HL-60 (cell line): ENCODE results near the gene FPGS.

ENCODE experiments used
- DNase-seq, 2 experiments: peaks; one replicate each; pipeline ENCODE4 v3.0.0-alpha.2; 2010 to 2020; ENCODE audit warnings: low read depth in 1 of 2, low spot score in 1 of 2
- H3K27ac ChIP-seq: fragments of 250-450 bp; sonication (Bioruptor Pico); replicated peaks from 2 replicates; pipeline ENCODE4 v1.5.1; 2020; ENCODE audit warnings: mild to moderate bottlenecking, moderate library complexity
- H3K27me3 ChIP-seq: fragments of 250-450 bp; sonication (Bioruptor Pico); 2 replicates; pipeline ENCODE4 v1.5.1; 2021; ENCODE audit warnings: mild to moderate bottlenecking, moderate library complexity; ENCODE audit not compliant: insufficient read depth, poor library complexity, severe bottlenecking
- H3K4me3 ChIP-seq: replicated peaks from 2 replicates; pipeline ENCODE4 v1.5.1; 2011; ENCODE audit warnings: mild to moderate bottlenecking, control low read depth, low read length; ENCODE audit not compliant: insufficient read depth
- CTCF ChIP-seq: IDR thresholded peaks from one replicate; pipeline ENCODE4 v1.5.1; 2011; ENCODE audit warnings: low read length, control low read depth, inconsistent platforms; ENCODE audit not compliant: insufficient read depth
- GABPA ChIP-seq: IDR thresholded peaks from 2 replicates; pipeline ENCODE4 v1.6.1; 2012; ENCODE audit warnings: low read depth
- POLR2AphosphoS5 ChIP-seq: IDR thresholded peaks from 2 replicates; pipeline ENCODE4 v1.6.1; 2012; ENCODE audit warnings: low read depth
- SPI1 ChIP-seq: IDR thresholded peaks from 2 replicates; pipeline ENCODE4 v1.6.1; 2012; ENCODE audit warnings: low read depth, mild to moderate bottlenecking, borderline replicate concordance
- TF ChIP-seq, protein P1 (sequence below): IDR thresholded peaks from 2 replicates; pipeline ENCODE4 v1.6.1; 2012; ENCODE audit warnings: low read depth; ENCODE audit not compliant: insufficient replicate concordance

The FPGS gene

DNA sequence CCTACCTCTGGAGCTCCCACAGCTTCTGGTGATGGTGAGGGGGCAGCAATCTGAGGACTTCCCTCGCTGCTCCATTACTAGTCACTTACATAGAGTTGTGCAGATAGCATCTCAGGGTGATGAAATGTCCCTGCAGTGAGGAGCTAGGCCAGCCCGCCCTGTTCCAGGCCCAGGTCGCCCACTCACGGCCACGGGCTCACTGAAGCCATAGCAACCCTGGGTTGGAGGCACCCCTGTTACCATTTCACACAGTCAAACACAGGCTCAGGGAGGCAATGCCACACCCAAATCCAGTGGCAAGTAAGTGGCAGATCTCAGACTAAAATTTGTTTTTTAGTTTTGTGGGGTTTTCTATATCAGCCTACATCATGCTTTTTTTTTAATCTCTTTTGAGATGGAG lies 43.8 kb upstream of the FPGS start:
- TF ChIP-seq POLR2AphosphoS5 (no peak), CTCF (no peak), GABPA (no peak), SPI1 (no peak)
- TF ChIP-seq, protein P1, sequence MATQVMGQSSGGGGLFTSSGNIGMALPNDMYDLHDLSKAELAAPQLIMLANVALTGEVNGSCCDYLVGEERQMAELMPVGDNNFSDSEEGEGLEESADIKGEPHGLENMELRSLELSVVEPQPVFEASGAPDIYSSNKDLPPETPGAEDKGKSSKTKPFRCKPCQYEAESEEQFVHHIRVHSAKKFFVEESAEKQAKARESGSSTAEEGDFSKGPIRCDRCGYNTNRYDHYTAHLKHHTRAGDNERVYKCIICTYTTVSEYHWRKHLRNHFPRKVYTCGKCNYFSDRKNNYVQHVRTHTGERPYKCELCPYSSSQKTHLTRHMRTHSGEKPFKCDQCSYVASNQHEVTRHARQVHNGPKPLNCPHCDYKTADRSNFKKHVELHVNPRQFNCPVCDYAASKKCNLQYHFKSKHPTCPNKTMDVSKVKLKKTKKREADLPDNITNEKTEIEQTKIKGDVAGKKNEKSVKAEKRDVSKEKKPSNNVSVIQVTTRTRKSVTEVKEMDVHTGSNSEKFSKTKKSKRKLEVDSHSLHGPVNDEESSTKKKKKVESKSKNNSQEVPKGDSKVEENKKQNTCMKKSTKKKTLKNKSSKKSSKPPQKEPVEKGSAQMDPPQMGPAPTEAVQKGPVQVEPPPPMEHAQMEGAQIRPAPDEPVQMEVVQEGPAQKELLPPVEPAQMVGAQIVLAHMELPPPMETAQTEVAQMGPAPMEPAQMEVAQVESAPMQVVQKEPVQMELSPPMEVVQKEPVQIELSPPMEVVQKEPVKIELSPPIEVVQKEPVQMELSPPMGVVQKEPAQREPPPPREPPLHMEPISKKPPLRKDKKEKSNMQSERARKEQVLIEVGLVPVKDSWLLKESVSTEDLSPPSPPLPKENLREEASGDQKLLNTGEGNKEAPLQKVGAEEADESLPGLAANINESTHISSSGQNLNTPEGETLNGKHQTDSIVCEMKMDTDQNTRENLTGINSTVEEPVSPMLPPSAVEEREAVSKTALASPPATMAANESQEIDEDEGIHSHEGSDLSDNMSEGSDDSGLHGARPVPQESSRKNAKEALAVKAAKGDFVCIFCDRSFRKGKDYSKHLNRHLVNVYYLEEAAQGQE: no peak
- no peak overlapping the region for H3K27ac ChIP-seq

GRCh38 chr9:127761061-127761460 lies 41.6 kb upstream of the FPGS start:
- no peak overlapping the region for H3K27ac ChIP-seq
- no peak for DNase-seq
- TF ChIP-seq POLR2AphosphoS5 (no peak), CTCF (no peak), SPI1 (no peak), GABPA (no peak)
- TF ChIP-seq, protein P1: no peak
- H3K4me3 ChIP-seq: no peak overlapping the region
- no peaks in the 10 kb centered on the region for H3K27me3 ChIP-seq

More for the DNA sequence above, 43.8 kb upstream of the FPGS start:
- H3K27me3 ChIP-seq: no peaks in the 10 kb centered on the region
- no peak overlapping the region for H3K4me3 ChIP-seq
- DNase-seq: no peak

GRCh38 chr9:127761491-127761956 lies 41.2 kb upstream of the FPGS start:
- H3K27ac ChIP-seq: no peak overlapping the region
- no peak for DNase-seq
- H3K27me3 ChIP-seq: no peaks in the 10 kb centered on the region
- TF ChIP-seq SPI1 (no peak), CTCF (no peak), POLR2AphosphoS5 (no peak), GABPA (no peak)
- TF ChIP-seq, protein P1: no peak
- no peak overlapping the region for H3K4me3 ChIP-seq
